Fibroblast of upper back skin (primary cell): ENCODE data around the gene CERS4.
"Not testable (repeated sequence)": the region's sequence is repeated elsewhere in the genome, so short reads cannot be mapped to it uniquely, and the experiment has no call there.

Experiments used
- DNase-seq: peaks from one replicate; pipeline ENCODE4 v3.0.0-alpha.2; 2013

Gene CERS4

GRCh38 chr19:8269724-8270123 lies 60.6 kb downstream of the CERS4 start:
- DNase-seq = no peak

GRCh38 chr19:8276508-8276907 lies 67.3 kb downstream of the CERS4 start:
- DNase-seq = not testable (repeated sequence)

GRCh38 chr19:8291337-8291736 lies 82.2 kb downstream of the CERS4 start:
- not testable (repeated sequence) for DNase-seq

- DNase-seq = no peak
Measured at GRCh38 chr19:8302357-8302691, 93.2 kb downstream of the CERS4 start.

- DNase-seq = no peak
Measured at GRCh38 chr19:8302734-8303133, 93.6 kb downstream of the CERS4 start.

- DNase-seq = no peak
Measured at GRCh38 chr19:8304841-8305621, 95.9 kb downstream of the CERS4 start.

- DNase-seq = no peak
Measured at GRCh38 chr19:8305798-8306197, 96.6 kb downstream of the CERS4 start.

GRCh38 chr19:8306235-8307054 lies 97.3 kb downstream of the CERS4 start:
- no peak for DNase-seq

GRCh38 chr19:8307400-8307964 lies 98.3 kb downstream of the CERS4 start:
- no peak for DNase-seq

GRCh38 chr19:8307965-8308866 lies 99.0 kb downstream of the CERS4 start, which contains the start of gene CD320:
CD320 (minus strand) TSS chr19:8308358; CDS start chr19:8308290, 68 bp downstream.
- DNase-seq = peak; percentile 84

- DNase-seq = no peak
Measured at GRCh38 chr19:8308891-8309291, 99.7 kb downstream of the CERS4 start.

GRCh38 chr19:8310342-8311055 lies 101.3 kb downstream of the CERS4 start:
- no peak for DNase-seq

GRCh38 chr19:8311461-8312260 lies 102.5 kb downstream of the CERS4 start:
- no peak for DNase-seq
